NCI-H1436 treated with DMSO at 0.1 percent for 48 hours (cell line): Measurements from ENCODE around the gene SEC23A.
"Not testable (repeated sequence)": the region's sequence is repeated elsewhere in the genome, so short reads cannot be mapped to it uniquely, and the experiment has no call there.

Experiments
- DNase-seq: peaks from one replicate; lab custom pipeline; 2025; lab: John Stamatoyannopoulos, UW

Gene SEC23A

DNA sequence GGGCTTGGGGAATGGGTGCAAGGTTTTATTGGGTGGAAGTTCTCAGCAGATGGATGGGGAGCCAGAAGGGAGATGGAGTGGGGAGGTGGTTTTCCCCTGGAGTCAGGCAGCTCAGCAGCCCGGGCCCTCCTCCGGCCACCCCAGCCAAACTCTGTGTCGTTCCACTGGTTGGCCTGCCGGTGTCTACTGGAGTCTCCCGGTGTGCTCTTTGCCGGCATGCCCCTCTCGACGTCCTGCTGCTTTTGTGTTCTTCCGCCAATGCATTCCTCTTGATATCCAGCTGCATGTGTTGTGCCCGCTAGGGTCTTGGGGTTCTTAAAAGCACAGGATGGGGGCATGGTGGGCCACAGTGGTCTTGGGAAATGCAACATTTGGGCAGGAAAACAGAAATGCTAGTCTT is 72.8 kb downstream of the SEC23A start:
- no peak for DNase-seq

DNA sequence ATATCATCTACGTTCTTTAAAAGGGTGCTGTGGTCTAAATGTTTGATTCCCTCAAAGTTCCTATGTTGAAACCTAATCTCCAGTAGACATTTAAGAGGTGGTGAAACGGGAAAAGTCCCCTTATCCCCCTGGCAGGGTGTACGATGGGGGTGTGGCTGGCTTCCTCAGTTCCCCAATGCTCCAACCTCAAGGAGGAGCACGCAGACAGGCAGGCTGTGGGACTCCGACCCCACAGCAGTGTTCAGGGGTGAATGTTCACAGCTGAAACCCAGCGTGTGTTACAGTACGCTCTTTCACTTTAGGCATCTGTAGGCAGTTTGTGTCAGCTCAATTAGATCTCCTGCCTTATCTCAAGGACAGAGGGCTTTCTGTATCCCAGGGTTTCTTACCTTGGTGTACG is 73.2 kb downstream of the SEC23A start:
- no peak for DNase-seq

DNA sequence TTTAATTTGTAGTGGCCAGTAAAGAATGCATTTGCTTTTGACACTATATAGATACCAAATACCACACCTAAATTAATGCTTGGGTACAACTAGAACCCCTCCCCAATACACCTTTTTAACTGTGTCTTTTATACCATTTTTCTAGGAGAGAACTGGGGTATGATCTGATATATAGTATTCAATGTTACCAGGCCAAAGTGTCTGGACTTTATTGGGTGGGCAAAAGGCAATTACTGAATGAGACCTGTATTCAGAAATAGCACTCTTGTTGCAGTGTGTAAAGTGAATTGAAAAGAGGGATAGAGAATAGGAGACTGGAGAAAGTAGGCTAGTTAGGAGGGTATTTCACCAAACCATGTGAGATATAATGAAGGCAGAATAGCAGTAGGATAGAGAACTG is 74.4 kb downstream of the SEC23A start:
- no peak for DNase-seq

DNA sequence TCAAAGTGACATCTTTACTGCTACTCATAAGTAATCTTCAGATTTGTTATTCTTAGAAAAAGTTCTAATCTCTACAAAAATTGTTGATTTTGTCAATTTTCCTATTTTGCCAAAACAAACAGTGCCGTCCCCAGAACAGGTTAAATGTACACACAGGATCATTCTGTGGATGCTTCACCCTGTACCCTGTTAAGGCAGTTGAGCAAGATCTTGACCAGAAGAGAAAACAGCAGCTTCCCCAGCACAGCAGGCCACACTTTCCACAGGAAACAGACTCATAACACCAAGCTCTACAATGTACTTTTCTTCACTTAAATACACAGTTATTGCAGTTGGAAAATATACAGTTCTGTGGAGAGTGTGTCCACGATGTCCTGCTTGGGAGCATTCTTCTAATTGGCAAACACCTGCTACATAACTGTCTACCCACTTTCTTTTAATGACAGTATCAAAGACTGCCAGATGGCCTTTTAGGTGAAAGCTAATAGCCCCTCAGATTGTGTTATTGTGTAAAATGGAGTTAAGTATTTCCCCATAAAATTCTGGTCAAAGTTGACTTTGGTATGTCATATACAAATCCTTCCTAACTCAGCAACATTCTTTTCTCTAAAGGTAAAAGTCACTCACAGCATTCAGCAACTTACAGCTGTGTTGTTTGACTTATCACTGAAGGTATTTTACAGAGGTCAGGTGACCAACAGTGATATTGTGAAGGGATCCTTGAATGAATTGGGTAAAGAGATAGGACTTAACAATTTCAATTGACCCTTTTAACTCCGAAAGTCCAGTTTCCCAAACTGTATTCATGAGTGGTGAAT is 77.0 kb downstream of the SEC23A start:
- no peak for DNase-seq

DNA sequence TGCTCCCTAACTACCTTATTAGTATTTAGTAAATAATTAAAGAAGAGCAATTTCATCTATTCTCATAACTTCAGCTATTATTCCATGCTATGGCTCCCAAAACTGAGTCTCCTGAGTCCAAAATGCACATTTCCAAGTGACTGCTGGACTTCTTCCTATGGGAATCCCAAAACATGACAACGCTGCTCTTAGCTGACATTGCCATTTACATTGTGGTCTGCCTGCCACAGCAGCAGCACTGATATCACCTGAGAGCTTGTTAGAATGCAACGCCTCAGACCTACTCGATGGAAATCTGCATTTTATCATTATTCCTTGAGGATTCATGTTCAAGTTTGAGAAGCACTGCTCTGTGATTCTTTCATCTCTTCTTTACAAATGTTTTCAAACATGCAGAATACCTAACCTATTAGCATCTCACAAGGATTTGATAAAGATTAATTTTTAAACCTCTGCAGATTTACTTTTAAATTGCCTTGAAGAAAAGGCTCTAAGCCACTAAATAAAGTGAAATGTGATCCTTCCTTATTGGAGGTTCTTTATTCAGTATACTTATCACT is 77.7 kb downstream of the SEC23A start:
- no peak for DNase-seq

DNA sequence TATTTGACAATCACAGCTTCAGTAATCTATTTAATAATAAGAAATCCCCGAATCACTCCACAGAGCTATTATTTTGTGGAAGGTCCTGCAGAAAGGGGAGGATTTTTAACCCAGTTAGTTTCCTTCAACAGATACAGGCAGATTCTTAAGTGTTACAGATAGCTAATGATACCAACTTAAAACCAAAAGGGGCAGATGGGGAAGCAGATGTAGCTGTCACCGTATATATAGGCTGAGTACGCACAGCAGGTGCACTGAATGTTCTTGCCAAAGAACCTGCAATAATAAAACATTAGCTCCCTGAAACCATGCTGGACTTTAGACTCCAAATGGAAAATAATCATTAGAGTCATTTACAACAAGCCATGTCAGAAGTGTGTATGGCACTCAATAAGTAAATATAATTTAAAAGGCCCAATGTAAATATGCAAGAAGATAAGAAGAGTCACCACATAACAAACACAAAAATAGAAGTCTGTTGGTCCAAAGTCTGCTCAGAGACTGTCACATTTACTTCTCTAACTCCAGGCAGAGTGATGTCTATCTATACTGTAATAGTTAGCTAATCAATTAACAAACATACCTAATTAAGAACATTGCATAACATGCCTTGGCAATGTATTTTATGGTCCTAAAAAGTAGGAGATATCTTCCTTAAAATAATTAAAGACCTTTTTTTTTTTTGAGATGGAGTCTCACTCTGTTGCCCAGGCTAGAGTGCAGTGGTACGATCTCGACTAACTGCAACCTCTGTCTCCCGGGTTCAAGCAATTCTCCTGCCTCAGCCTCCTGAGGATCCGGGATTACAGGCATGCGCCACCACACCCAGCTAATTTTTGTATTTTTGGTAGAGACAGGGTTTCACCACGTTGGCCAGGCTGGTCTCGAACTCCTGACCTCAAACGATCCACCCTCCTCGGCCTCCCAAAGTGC is 78.8 kb downstream of the SEC23A start:
- no peak for DNase-seq

DNA sequence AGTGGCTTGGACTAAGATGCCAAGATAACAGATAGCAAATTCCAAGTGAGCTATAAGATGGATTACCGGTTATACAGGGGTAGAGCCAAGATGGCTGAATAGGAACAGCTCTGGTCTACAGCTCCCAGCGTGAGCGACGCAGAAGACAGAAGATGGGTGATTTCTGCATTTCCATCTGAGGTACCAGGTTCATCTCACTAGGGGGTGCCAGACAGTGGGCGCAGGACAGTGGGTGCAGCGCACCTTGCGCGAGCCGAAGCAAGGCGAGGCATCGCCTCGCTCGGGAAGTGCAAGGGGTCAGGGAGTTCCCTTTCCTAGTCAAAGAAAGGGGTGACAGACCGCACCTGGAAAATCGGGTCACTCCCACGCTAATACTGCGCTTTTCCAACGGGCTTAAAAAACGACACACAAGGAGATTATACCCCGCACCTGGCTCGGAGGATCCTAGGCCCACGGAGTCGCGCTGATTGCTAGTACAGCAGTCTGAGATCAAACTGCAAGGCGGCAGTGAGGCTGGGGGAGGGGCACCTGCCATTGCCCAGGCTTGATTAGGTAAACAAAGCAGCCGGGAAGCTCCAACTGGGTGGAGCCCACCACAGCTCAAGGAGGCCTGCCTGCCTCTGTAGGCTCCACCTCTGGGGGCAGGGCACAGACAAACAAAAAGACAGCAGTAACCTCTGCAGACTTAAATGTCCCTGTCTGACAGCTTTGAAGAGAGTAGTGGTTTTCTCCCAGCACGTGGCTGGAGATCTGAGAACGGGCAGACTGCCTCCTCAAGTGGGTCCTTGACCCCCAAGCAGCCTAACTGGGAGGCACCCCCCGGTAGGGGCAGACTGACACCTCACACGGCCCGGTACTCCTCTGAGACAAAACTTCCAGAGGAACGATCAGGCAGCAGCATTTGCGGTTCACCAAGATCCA is 85.7 kb downstream of the SEC23A start:
- DNase-seq: not testable (repeated sequence)

DNA sequence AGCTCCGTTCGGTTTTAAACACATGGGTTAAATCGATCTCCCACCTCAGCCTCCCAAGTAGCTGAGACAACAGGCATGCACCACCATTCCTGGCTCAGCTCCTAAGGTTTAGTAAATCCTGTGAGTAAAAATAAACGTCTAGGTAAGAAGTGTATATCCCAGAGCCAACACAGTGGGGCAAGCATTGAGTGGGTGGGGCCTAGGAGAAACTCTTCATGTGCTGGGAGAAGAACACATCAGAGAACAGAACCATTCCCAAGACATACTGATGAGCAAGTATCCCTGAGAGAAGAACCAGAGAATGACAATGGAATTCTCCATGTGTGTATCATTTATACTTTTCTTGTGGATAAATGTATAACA is 86.3 kb downstream of the SEC23A start:
- DNase-seq: no peak

DNA sequence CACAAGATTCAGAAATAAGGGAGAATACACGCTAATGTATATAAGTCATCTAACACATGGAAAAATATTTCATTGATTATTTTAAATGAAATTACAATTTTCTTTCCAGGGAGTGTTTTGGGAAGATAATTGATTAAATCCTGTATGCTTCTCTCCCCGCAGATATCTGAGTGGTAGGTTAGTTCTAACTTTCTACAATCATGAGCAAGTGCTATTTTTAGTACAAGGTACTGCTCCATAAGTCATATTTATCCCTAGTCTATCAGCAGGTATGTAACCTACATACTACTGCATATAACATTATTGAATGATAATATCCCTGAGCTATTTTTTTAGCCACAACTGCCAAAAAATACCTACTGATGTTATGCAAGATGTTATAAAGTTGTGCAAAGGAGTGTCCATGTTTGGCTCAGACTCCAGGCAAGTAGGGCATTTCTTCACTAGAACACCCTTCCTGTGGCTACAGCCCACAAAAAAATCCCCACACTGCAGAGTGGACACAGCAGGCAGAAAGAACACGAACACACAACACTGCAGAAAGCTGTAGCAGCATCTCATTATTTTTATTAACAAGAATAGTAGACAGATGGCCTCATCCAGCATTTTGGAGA is 87.0 kb downstream of the SEC23A start:
- no peak for DNase-seq

DNA sequence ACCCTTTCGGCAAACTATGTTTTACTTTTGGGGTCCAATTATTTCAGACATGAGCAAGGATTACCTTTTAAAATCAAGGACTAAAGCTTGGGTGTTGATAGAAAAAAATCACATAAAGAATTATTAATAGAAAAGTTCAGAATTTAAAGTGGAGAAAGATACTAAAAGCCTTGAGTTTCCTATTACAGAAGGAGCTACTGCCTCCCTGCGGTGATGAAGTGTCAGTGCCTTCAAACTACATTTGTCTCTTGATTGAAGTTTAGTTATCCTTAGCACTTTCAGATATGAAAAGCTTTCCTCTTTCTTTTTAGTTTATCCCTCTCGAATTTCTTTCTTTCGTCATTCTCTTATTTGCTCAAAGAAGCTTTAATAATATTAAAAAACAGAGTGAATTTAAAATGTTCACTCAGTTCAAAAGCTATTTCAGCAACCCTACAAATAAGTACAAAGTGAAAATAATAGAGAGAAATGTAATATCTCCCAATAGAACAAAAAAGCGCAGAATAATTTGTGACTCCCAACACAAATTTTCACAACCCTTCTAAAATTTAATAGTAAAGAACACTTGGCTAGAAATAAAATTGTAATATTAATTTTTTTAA is 87.6 kb downstream of the SEC23A start:
- no peak for DNase-seq

DNA sequence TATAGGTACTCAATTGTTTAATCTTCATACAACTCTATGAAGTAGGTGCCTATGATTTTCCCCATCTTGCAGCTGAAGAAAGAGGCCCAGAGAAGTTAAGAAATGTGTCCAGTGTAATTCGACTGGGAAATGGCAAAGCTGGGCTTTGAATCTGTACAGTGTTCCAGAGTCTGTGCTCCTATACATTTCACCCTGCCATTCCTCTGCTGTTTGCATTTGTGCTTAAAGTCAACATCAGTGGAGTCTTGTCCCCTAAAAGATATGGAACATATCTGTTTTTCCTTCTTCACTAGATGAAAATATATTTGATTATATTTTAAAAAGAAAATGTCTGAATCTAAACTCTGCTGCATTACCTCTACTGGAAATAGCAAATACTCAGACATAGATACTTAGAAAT is 88.6 kb downstream of the SEC23A start:
- DNase-seq: no peak

DNA sequence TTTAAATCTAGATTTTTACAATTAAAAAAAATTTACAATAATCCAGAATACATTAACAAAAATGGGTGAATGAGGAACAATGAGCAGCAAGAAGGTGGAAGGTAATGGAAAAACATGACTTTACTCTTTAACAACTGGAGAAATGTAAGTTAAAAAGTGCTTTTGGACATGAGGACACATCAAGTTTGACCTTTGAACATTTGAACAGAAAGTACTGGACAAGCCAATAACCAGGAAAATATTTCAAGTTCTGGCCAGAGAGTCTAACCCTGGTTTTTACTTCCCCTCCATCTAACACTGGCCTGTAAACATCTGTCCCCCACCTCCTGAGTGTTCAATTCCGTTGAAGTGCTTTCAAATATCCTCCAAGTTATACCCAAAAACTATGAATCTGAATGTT is 94.1 kb downstream of the SEC23A start:
- not testable (repeated sequence) for DNase-seq

DNA sequence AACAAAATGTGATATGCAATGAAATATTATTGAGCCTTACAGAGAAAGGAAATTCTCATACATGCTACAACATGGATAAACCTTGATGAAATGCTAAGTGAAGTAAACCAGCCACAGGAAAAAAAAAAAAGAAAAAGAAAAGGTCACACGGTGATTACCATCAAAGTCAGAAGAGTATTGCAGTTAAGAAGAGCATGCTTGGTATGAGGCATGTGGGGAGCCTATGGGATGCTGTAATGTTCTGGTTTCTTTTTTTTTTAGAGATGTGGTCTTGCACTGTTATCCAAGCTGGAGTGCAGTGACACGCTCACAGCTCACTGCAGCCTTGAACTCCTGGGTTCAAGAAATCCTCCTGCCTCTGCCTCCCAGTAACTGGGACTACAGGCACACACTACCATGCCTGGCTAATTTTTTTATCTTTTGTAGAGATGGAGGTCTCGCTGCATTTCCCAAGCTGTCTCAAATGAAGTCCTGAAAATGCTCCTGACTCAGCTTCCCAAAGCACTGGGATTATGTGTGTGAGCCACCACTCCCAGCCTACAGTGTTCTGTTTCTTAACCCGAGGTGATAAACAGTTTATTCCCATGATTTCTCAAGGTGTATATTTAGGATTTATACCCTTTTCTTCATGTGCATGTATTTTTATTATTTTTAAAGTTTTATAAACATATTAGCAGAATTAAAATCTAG is 96.2 kb downstream of the SEC23A start:
- no peak for DNase-seq

DNA sequence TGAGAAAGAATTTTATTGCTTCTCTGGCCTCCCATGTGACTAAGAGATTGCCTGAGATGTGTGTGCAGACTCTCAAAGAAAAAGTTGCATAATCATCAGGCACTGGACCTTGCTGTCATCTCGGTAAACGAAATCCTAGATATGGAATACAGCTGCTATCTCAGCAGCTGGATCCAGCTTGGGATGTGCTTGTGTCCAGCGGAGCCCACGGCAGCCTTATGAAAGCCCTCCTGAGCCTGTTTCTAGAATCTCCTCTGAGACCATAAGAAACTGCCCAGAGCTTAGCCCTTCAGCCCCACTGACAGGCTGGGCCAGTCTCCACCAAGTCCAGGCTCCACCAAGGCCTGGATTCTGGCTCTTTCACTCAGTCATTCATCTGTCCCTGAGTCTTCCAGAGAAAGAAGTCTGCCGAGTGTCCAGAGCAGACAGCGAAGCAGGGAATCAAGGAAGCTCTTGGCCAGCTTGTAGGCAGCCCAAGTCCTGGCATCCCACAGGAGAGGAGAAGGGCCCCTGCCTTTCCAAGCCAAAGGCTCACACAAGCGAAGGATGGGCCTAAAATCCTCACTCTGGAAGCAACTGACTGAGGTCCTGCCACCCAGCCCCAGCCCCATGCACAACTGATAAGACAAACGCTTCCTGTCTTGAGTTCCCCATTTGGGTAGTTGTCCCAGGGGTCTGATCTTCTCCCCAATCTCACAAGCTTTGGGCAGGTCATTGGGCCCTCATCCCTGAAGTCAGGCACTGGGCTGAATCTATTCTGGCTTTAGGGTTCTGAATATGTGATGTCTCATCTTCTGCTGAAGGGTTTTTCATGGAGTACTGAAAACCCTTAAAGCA is 97.8 kb downstream of the SEC23A start:
- no peak for DNase-seq

DNA sequence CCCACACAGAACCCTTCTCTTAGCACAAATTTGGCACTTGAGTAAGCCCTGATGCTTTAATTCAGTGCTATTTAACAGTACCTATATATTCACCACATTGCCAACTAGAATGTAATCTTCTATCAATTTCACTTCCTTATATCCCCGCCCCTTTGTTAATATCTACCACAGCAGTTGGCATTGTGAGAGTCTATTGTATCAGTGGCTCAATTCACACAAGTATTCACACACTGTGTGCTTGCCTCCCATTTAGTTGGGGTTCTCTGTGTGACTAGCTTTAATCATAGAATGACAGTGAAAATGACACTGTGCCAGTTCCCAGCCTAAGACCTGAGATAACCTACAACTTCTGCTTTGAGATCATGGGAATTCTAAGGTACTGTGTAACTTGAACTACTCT is 103.1 kb downstream of the SEC23A start:
- no peak for DNase-seq

DNA sequence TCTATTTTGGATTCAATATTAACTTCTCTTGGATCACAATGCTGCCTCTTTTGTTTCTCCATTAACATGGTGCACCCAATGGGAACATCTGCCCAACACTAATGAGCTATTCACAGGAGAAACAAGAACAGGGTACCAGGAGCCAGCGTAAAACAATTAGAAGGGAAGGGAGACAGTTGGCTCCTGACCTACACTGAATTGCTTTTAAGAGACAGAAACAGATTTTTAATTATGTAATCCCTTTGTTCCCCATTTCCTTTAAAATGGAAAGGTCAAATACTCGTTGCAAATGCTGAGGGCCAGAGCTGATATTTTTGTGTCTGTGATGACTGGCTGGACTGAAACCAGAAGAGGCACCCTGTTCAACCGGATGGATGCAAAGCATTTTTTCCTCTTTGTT is 108.3 kb downstream of the SEC23A start:
- no peak for DNase-seq

DNA sequence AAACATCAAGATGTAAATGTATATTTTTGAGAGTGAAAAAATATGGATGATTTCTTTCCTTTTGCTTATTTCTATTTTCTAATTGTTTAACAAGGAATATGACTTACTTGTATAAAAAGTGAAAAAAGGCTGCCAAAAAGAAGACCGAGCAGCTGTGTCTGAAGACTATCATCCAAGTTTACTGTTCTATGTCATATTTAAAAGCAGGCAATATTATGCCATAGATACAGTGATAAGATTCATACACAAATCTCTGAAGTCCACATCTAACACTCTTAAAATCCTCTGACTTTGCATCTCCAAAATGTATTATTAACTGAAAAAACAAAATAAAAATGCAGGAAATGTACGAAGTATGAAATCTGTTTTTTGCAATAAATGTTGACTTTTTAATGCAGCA is 109.1 kb downstream of the SEC23A start:
- no peak for DNase-seq

DNA sequence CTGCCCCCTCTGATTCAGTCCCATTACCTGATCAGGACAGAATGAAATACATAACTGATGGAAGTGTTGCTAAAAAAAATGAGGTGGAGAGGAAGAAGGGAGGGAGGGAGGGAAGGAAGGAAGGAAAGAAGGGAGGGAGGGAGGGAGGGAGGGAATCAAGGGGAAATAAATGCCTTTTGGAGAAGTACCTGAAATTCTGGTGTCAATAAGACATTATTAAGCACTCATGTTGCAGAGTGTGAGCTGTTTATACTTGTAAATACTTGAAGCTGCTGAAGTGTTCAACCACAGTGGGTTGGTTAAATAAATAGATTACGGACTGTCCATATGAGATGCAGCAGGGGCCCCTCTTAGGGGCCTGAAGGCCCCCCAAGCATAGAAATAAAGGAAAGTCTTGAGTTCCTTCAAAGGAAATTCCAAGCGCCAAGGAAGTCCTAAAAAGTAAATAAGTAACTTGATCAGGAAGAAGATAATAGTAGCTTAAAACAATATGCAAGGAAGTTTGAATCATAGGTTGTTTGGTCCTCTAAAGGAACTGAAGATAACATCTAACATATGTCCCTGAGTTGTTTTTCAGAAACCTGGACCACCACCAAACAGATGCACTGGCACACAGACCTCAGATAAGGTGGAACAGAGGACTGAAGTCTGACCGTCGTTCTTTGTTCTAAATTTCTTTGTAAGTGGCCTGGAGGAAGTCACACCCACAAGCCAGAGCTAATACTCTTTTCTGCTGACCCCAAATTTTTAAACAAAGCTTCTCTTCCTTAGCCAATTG is 110.8 kb downstream of the SEC23A start:
- DNase-seq: no peak

DNA sequence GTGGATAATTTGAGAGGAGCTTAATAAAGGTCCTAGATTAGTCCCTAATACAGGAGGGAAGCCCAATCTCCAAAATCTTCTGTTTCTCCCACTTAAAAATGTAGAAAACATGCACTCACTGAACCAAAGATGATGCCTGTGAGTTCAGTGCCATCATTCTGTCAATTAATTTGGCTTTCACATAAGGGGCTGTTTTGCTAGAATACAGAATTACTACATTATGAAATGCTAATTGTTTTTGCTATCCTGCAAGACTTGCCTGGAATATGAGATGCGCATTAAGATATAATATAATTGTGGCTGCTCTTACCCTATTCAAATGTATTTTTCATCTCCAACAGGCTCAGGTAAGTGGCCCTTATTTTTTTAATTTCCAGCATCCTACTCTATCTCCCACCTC is 111.7 kb downstream of the SEC23A start:
- DNase-seq: no peak
